Common myeloid progenitor, CD34-positive (primary cell): Measurements from ENCODE around the gene ZNF654.
A peak's percentile ranks its signal among the peaks of the same experiment; 100 is the strongest.

Experiments used
- CTCF ChIA-PET: fragments of 350-600 bp; sonication (Branson Sonifier 250); formaldehyde crosslinking; loops from one replicate; lab custom pipeline; 2021; ENCODE audit warnings: antibody characterized with exemption; lab: Charles Lee
- POLR2A ChIA-PET: fragments of 350-600 bp; sonication (Branson Sonifier 250); formaldehyde crosslinking; loops from one replicate; lab custom pipeline; 2021; ENCODE audit warnings: antibody characterized with exemption; lab: Charles Lee
- DNase-seq, 3 donors: peaks; one replicate each; pipeline versions ENCODE4 v3.0.0 to v3.0.0-alpha.2; 2013
- H3K27ac ChIP-seq, 2 experiments: 1 replicate in 1 of 2; 2 replicates in 1 of 2; pipeline ENCODE4 v1.7.0; 2013; ENCODE audit warnings: inconsistent platforms in 2 of 2, low read length in 2 of 2, mild to moderate bottlenecking in 2 of 2, low read depth in 1 of 2, moderate library complexity in 1 of 2; ENCODE audit not compliant: severe bottlenecking in 2 of 2, insufficient read depth in 1 of 2, poor library complexity in 1 of 2
- H3K27me3 ChIP-seq, 5 experiments: replicated peaks in 2 of 5; 1 replicate in 3 of 5; 2 replicates in 2 of 5; pipeline versions ENCODE4 v1.6.1 to v1.7.0; 2013; ENCODE audit warnings: low read length in 4 of 5, mild to moderate bottlenecking in 2 of 5, moderate library complexity in 2 of 5, inconsistent platforms in 1 of 5; ENCODE audit not compliant: insufficient read depth in 5 of 5, control insufficient read depth in 4 of 5
- H3K36me3 ChIP-seq, 4 experiments: 1 replicate in 2 of 4; 2 replicates in 2 of 4; pipeline versions ENCODE4 v1.6.1 to v1.7.0; 2013; ENCODE audit warnings: low read length in 3 of 4, control low read depth in 1 of 4, mild to moderate bottlenecking in 1 of 4; ENCODE audit not compliant: control insufficient read depth in 4 of 4, insufficient read depth in 4 of 4
- H3K4me1 ChIP-seq, 4 experiments: 1 replicate in 3 of 4; 2 replicates in 1 of 4; pipeline versions ENCODE4 v1.6.1 to v1.7.1; 2013; ENCODE audit warnings: low read length in 3 of 4, mild to moderate bottlenecking in 3 of 4, control low read depth in 1 of 4, inconsistent platforms in 1 of 4, moderate library complexity in 1 of 4; ENCODE audit not compliant: control insufficient read depth in 4 of 4, insufficient read depth in 4 of 4; ENCODE audit errors: control extremely low read depth in 1 of 4
- H3K4me3 ChIP-seq, 7 experiments: 1 replicate in 4 of 7; 2 replicates in 3 of 7; pipeline versions ENCODE4 v1.5.1 to v1.7.0; 2013; ENCODE audit warnings: mild to moderate bottlenecking in 7 of 7, low read length in 6 of 7, moderate library complexity in 6 of 7, inconsistent platforms in 2 of 7, low read depth in 2 of 7, control low read depth in 1 of 7; ENCODE audit not compliant: insufficient read depth in 4 of 7, control insufficient read depth in 1 of 7; ENCODE audit errors: extremely low read depth in 1 of 7
- H3K9me3 ChIP-seq, 5 experiments: 1 replicate in 4 of 5; 2 replicates in 1 of 5; pipeline versions ENCODE4 v1.6.1 to v1.7.1; 2013; ENCODE audit warnings: low read length in 4 of 5, mild to moderate bottlenecking in 2 of 5, inconsistent platforms in 1 of 5, low read depth in 1 of 5, moderate library complexity in 1 of 5; ENCODE audit not compliant: control insufficient read depth in 4 of 5, insufficient read depth in 2 of 5; ENCODE audit errors: control extremely low read depth in 1 of 5
- WGBS: methylation state at CpG from one replicate; pipeline ENCODE4 v1.1.5; 2013; ENCODE audit not compliant: insufficient coverage; 5-methylcytosine and 5-hydroxymethylcytosine counted together

Gene ZNF654

GRCh38 chr3:88101142-88101541 lies 42.1 kb downstream of the ZNF654 start:
- H3K4me1 ChIP-seq, result no peaks in the 10 kb centered on the region
- peaks cover 0 to 7% (median 0%) of the 10 kb centered on the region in 5 experiments for H3K9me3 ChIP-seq
- no peaks in the 10 kb centered on the region for H3K27me3 ChIP-seq
- ChIA-PET CTCF (interaction anchor here (1.0 to 1.4 kb wide), 3 partner anchors 11 to 39 kb away, joined by 3 to 5 read pairs (median 4); no protein-coding TSS in a partner anchor), POLR2A (interaction anchor here (0.6 kb wide), 1 partner anchor 29 kb away, joined by 3 read pairs; no protein-coding TSS in a partner anchor)
- H3K4me3 ChIP-seq, result no peak overlapping the region
- WGBS, result no CpG with 5 or more reads among the region's 1 CpG
- no peak for DNase-seq
- no peak overlapping the region for H3K27ac ChIP-seq
- peaks cover 4 to 16% (median 11%) of the 10 kb centered on the region in 4 experiments for H3K36me3 ChIP-seq

- no peak for DNase-seq
- H3K4me1 ChIP-seq, result no peaks in the 10 kb centered on the region
- H3K4me3 ChIP-seq, result no peak overlapping the region
- peaks cover 0 to 2% (median 0%) of the 10 kb centered on the region in 5 experiments for H3K9me3 ChIP-seq
- ChIA-PET CTCF (no interaction called here), POLR2A (no interaction called here)
- H3K27ac ChIP-seq, result no peak overlapping the region
- H3K27me3 ChIP-seq, result no peaks in the 10 kb centered on the region
- H3K36me3 ChIP-seq, result peaks cover 2 to 6% (median 4%) of the 10 kb centered on the region in 4 experiments
Measured at GRCh38 chr3:88105325-88105724, 46.3 kb downstream of the ZNF654 start.

- no peak for DNase-seq
- no peaks in the 10 kb centered on the region for H3K9me3 ChIP-seq
- no peaks in the 10 kb centered on the region for H3K27me3 ChIP-seq
- WGBS, result no CpG with 5 or more reads among the region's 1 CpG
- CTCF ChIA-PET, result interaction anchor here (1.2 to 2.2 kb wide), 14 partner anchors 11 to 812 kb away, joined by 3 to 12 read pairs (median 6); partner anchors contain the start of genes C3orf38, CGGBP1 and ZNF654
- no peak overlapping the region for H3K4me3 ChIP-seq
- POLR2A ChIA-PET, result no interaction called here
- H3K4me1 ChIP-seq, result peaks cover 0 to 2% (median 0%) of the 10 kb centered on the region in 4 experiments
- no peak overlapping the region for H3K27ac ChIP-seq
- H3K36me3 ChIP-seq, result peaks cover 4 to 17% (median 14%) of the 10 kb centered on the region in 4 experiments
Measured at GRCh38 chr3:88112289-88112688, 53.2 kb downstream of the ZNF654 start.

GRCh38 chr3:88113311-88114162 lies 54.5 kb downstream of the ZNF654 start:
- peak; percentile 81 to 89 (median 83) for DNase-seq
- POLR2A ChIA-PET, result interaction anchor here (0.9 kb wide), 1 partner anchor 55 kb away, joined by 3 read pairs; no protein-coding TSS in a partner anchor
- Histone ChIP-seq H3K36me3 (peaks cover 9 to 24% (median 14%) of the 10 kb centered on the region in 4 experiments), H3K9me3 (peaks cover 0 to under 1% (median 0%) of the 10 kb centered on the region in 5 experiments), H3K27ac (no peak overlapping the region), H3K4me3 (no peak overlapping the region), H3K4me1 (peaks cover 0 to 2% (median 0%) of the 10 kb centered on the region in 4 experiments), H3K27me3 (no peaks in the 10 kb centered on the region)
- CTCF ChIA-PET, result interaction anchor here (0.6 to 2.9 kb wide), 34 partner anchors 8 to 862 kb away, joined by 3 to 12 read pairs (median 5); partner anchors contain the start of genes C3orf38, CGGBP1 and ZNF654
- 70% methylated on average over 2 of the region's 5 CpGs for WGBS

- Histone ChIP-seq H3K36me3 (peaks cover 11 to 24% (median 14%) of the 10 kb centered on the region in 4 experiments), H3K27me3 (no peaks in the 10 kb centered on the region), H3K27ac (no peak overlapping the region), H3K9me3 (peaks cover 0 to 2% (median 0%) of the 10 kb centered on the region in 5 experiments), H3K4me3 (no peak overlapping the region), H3K4me1 (peaks cover 0 to 2% (median 0%) of the 10 kb centered on the region in 4 experiments)
- ChIA-PET POLR2A (no interaction called here), CTCF (interaction anchor here (0.7 to 2.9 kb wide), 7 partner anchors 15 to 764 kb away, joined by 3 to 10 read pairs (median 5); no protein-coding TSS in a partner anchor)
- DNase-seq, result no peak
- WGBS, result 100% methylated on average over 1 of the region's 3 CpGs
Measured at GRCh38 chr3:88114878-88115549, 56.0 kb downstream of the ZNF654 start.

- ChIA-PET POLR2A (no interaction called here), CTCF (no interaction called here)
- H3K27me3 ChIP-seq, result no peaks in the 10 kb centered on the region
- peaks cover 9 to 29% (median 14%) of the 10 kb centered on the region in 4 experiments for H3K36me3 ChIP-seq
- no peak overlapping the region for H3K4me3 ChIP-seq
- peaks cover 0 to 2% (median 0%) of the 10 kb centered on the region in 5 experiments for H3K9me3 ChIP-seq
- WGBS, result 0% methylated on average over 1 of the region's 1 CpG
- no peak overlapping the region for H3K27ac ChIP-seq
- peak in 2 of 3 donors; percentile 27 for DNase-seq
- H3K4me1 ChIP-seq, result peaks cover 0 to 2% (median 0%) of the 10 kb centered on the region in 4 experiments
Measured at GRCh38 chr3:88117683-88118082, 58.6 kb downstream of the ZNF654 start.
